H1 (cell line): ENCODE data around the gene MRPS27. TPM values are rescaled to one million over a fixed set of nuclear protein-coding genes. Genes with fewer than 3 reads are reported as not detected.

Experiments used
- CHD2 ChIP-seq: IDR thresholded peaks from 2 replicates; pipeline ENCODE4 v1.6.1; 2012; ENCODE audit warnings: low read length, improper control_type of control experiment
- HDAC6 ChIP-seq: IDR thresholded peaks from one replicate; pipeline ENCODE4 v1.7.1; 2012; ENCODE audit warnings: low read depth, mild to moderate bottlenecking, inconsistent platforms, low read length, moderate library complexity
- USF2 ChIP-seq: IDR thresholded peaks from 2 replicates; pipeline ENCODE4 v1.6.1; 2011; ENCODE audit warnings: low read length, improper control_type of control experiment
- polyA plus RNA-seq, 7 experiments: library from polyadenylated mRNA; depleted of rRNA in 3 of 7; stranded (reverse) in 5 of 7; unstranded in 2 of 7; fragments of >200 nt in 5 of 7; fragments of 200-250 nt in 2 of 7; gene quantifications; 1 replicate in 5 of 7; 2 replicates in 1 of 7; 4 replicates in 1 of 7; pipeline versions ENCODE4 v1.2.1 to v1.2.3, GENCODE V29; 2011 to 2013; ENCODE audit warnings: missing spikeins in 2 of 7, mixed read lengths in 2 of 7
- total RNA-seq: library from RNA; stranded (reverse); fragmentation: NEBNext Ultra II Directional; extraction: Animal tissue kit (Norgen Biotek cat#: 25700); gene quantifications from 2 replicates; pipeline ENCODE4 v1.2.1, GENCODE V29; 2021

Gene MRPS27
- total and polyA plus RNA-seq, 2 of the 8 experiments (the other 6 are each of a cell fraction or from before 2014, with no cell fraction given) = 93.2 to 102 TPM

- TF ChIP-seq HDAC6 = no peak
- TF ChIP-seq CHD2 = no peak
- no peak for TF ChIP-seq USF2
Measured at GRCh38 chr5:72252008-72252407, 68.0 kb downstream of the MRPS27 start (continued).
